PC-3 (cell line): ENCODE results near the gene ENDOG. TPM values are rescaled to one million over a fixed set of nuclear protein-coding genes. Genes with fewer than 3 reads are reported as not detected.

Experiments
- ATAC-seq: fragments of 200-7000 bp; cut with Tn5 transposase; 2 replicates; pipeline ENCODE4 v1.9.1; 2020; ENCODE audit warnings: mild to moderate bottlenecking, moderate library complexity
- BruUV-seq: library from RNA; stranded (reverse); fragments of 400-500 nt; replicated peaks from 2 replicates; lab custom pipeline; 2021; lab: Mats Ljungman, UMichigan
- CTCF ChIA-PET: fragments of 300-600 bp; sonication (Branson Sonifier 250); formaldehyde crosslinking; loops from one replicate; lab custom pipeline; 2022; ENCODE audit warnings: antibody characterized with exemption; lab: Charles Lee
- POLR2A ChIA-PET: fragments of 300-600 bp; sonication (Branson Sonifier 250); formaldehyde crosslinking; loops from one replicate; lab custom pipeline; 2022; ENCODE audit warnings: antibody characterized with exemption; ENCODE audit not compliant: unreplicated experiment; lab: Charles Lee
- DNase-seq: peaks from one replicate; pipeline ENCODE4 v3.0.0-alpha.2; 2015
- H2AFZ ChIP-seq: fragments of 300-600 bp; sonication (generic); 2 replicates; pipeline ENCODE4 v1.6.0; 2016; ENCODE audit warnings: antibody characterized with exemption, low read length
- H3F3A ChIP-seq: fragments of 300-600 bp; sonication (generic); one replicate; pipeline ENCODE4 v1.6.0; 2017; ENCODE audit warnings: antibody characterized with exemption, low read length, control low read depth, mild to moderate bottlenecking; ENCODE audit not compliant: unreplicated experiment
- H3K27ac ChIP-seq: fragments of 300-600 bp; sonication (generic); 2 replicates; pipeline ENCODE4 v1.5.1; 2016; ENCODE audit warnings: mild to moderate bottlenecking, low read length
- H3K27me3 ChIP-seq: fragments of 300-600 bp; sonication (generic); 2 replicates; pipeline ENCODE4 v1.6.1; 2016; ENCODE audit warnings: low read length, mixed read lengths
- H3K36me3 ChIP-seq: fragments of 300-600 bp; sonication (generic); 2 replicates; pipeline ENCODE4 v1.6.1; 2016; ENCODE audit warnings: low read depth, mixed run types, low read length, mixed read lengths
- H3K4me1 ChIP-seq: fragments of 300-600 bp; sonication (generic); 2 replicates; pipeline ENCODE4 v1.5.1; 2016; ENCODE audit warnings: low read length; ENCODE audit not compliant: insufficient read depth
- H3K4me2 ChIP-seq: fragments of 300-600 bp; sonication (generic); 2 replicates; pipeline ENCODE4 v1.6.0; 2016; ENCODE audit warnings: low read length
- H3K4me3 ChIP-seq: fragments of 300-600 bp; sonication (generic); 2 replicates; pipeline ENCODE4 v1.5.1; 2016; ENCODE audit warnings: mild to moderate bottlenecking, low read length, mixed read lengths
- H3K79me2 ChIP-seq: fragments of 300-600 bp; sonication (generic); 2 replicates; pipeline ENCODE4 v1.6.1; 2017; ENCODE audit warnings: low read length, mixed read lengths
- H3K9ac ChIP-seq: fragments of 300-600 bp; sonication (generic); 2 replicates; pipeline ENCODE4 v1.6.0; 2016; ENCODE audit warnings: mild to moderate bottlenecking, low read length
- H3K9me2 ChIP-seq: fragments of 300-600 bp; sonication (generic); replicated peaks from 2 replicates; pipeline ENCODE4 v1.6.1; 2016; ENCODE audit warnings: mixed run types, low read length, mixed read lengths
- H3K9me3 ChIP-seq: fragments of 300-600 bp; sonication (generic); 2 replicates; pipeline ENCODE4 v1.6.1; 2016; ENCODE audit warnings: low read length, mixed read lengths
- H4K20me1 ChIP-seq: fragments of 300-600 bp; sonication (generic); 2 replicates; pipeline ENCODE4 v1.6.1; 2016; ENCODE audit warnings: low read length, mixed read lengths
- CTCF ChIP-seq: fragments of 300-600 bp; sonication (generic); conservative IDR thresholded peaks from 2 replicates; pipeline ENCODE4 v1.5.1; 2017; ENCODE audit warnings: antibody characterized with exemption, low read depth, mild to moderate bottlenecking, low read length
- EZH2 ChIP-seq: fragments of 300-600 bp; sonication (generic); IDR thresholded peaks from one replicate; pipeline ENCODE4 v1.6.1; 2017; ENCODE audit warnings: antibody characterized with exemption, mild to moderate bottlenecking, low read length; ENCODE audit not compliant: unreplicated experiment
- EZH2phosphoT487 ChIP-seq: fragments of 300-600 bp; sonication (generic); IDR thresholded peaks from 2 replicates; pipeline ENCODE4 v1.6.1; 2018; ENCODE audit warnings: mild to moderate bottlenecking, antibody characterized with exemption, low read length, borderline replicate concordance
- intact Hi-C: fragments of 100-400 bp; cut with micrococcal nuclease; formaldehyde crosslinking; loops from 2 replicates; pipeline ENCODE4 v1.9.0; 2023
- total RNA-seq: library from RNA; depleted of rRNA; stranded (reverse); fragments of >200 nt; gene quantifications from 2 replicates; pipeline ENCODE4 v1.2.3, GENCODE V29; 2014

The ENDOG gene
- total RNA-seq, 1 experiment from 2014 or later = 37.0 TPM

- Histone ChIP-seq H3K27me3 (no peaks in the 10 kb centered on the region), H3K79me2 (peaks cover 7% of the 10 kb centered on the region), H3K9ac (no peak overlapping the region), H4K20me1 (no peaks in the 10 kb centered on the region), H2AFZ (no peak overlapping the region), H3K4me1 (peaks cover 6% of the 10 kb centered on the region), H3K4me3 (no peak overlapping the region), H3K27ac (no peak overlapping the region), H3K9me3 (no peaks in the 10 kb centered on the region), H3K9me2 (no peaks in the 10 kb centered on the region), H3K4me2 (no peak overlapping the region), H3F3A (no peaks in the 10 kb centered on the region), H3K36me3 (no peaks in the 10 kb centered on the region)
- DNase-seq = no peak
- CTCF ChIA-PET = no interaction called here
- no peak for ATAC-seq
- TF ChIP-seq EZH2phosphoT487 (no peak), CTCF (no peak), EZH2 (no peak)
- POLR2A ChIA-PET = no interaction called here
- no TSS peak for BruUV-seq
- intact Hi-C loops = no loop called here
Observed at GRCh38 chr9:128833696-128834095, 15.4 kb downstream of the ENDOG start.

- H3K9me2 ChIP-seq = no peaks in the 10 kb centered on the region
- intact Hi-C loops = no loop called here
- no peak overlapping the region for H3K4me3 ChIP-seq
- H3K79me2 ChIP-seq = no peaks in the 10 kb centered on the region
- TF ChIP-seq EZH2 = no peak
- TF ChIP-seq CTCF = no peak
- TF ChIP-seq EZH2phosphoT487 = no peak
- CTCF ChIA-PET = interaction anchor here (0.6 kb wide), 1 partner anchor 9 kb away, joined by 3 read pairs; no protein-coding TSS in a partner anchor
- no peaks in the 10 kb centered on the region for H3K27me3 ChIP-seq
- no TSS peak for BruUV-seq
- POLR2A ChIA-PET = no interaction called here
- no peaks in the 10 kb centered on the region for H4K20me1 ChIP-seq
- no peaks in the 10 kb centered on the region for H3K36me3 ChIP-seq
- no peak overlapping the region for H3K27ac ChIP-seq
- H3K9ac ChIP-seq = no peak overlapping the region
- no peak overlapping the region for H3K4me2 ChIP-seq
- ATAC-seq = no peak
- H3K4me1 ChIP-seq = no peaks in the 10 kb centered on the region
- no peak overlapping the region for H2AFZ ChIP-seq
- no peaks in the 10 kb centered on the region for H3K9me3 ChIP-seq
- no peak for DNase-seq
- H3F3A ChIP-seq = no peaks in the 10 kb centered on the region
Observed at GRCh38 chr9:128835246-128836210, 17.2 kb downstream of the ENDOG start.
